HepG2 (cell line): ENCODE data around the gene NLE1. TPM values are rescaled to one million over a fixed set of nuclear protein-coding genes. Genes with fewer than 3 reads are reported as not detected.

Experiments
- ARNT ChIP-seq: fragments of 450-650 bp; IDR thresholded peaks from 2 replicates; pipeline ENCODE4 v1.6.1; 2017
- ATF7 ChIP-seq, 2 experiments: fragments of 450-650 bp in 1 of 2; sonication (generic) in 1 of 2; formaldehyde crosslinking in 1 of 2; IDR thresholded peaks; 2 replicates each; pipeline versions ENCODE4 v1.4.0 to v1.6.1; 2016 to 2020; ENCODE audit warnings: antibody characterized with exemption in 1 of 2, mild to moderate bottlenecking in 1 of 2, missing genetic modification reagents in 1 of 2
- BRD4 ChIP-seq: sonication (generic); formaldehyde crosslinking; IDR thresholded peaks from 2 replicates; pipeline ENCODE4 v1.4.0; 2020; ENCODE audit warnings: missing genetic modification reagents
- DPF2 ChIP-seq: sonication (generic); formaldehyde crosslinking; IDR thresholded peaks from 2 replicates; pipeline ENCODE4 v1.4.0; 2020; ENCODE audit warnings: mild to moderate bottlenecking, low read depth, missing genetic modification reagents, borderline replicate concordance
- FOXA3 ChIP-seq: IDR thresholded peaks from 2 replicates; pipeline ENCODE4 v1.6.1; 2016; ENCODE audit warnings: missing genetic modification reagents, missing compliant biosample characterization
- FOXC1 ChIP-seq: sonication (generic); formaldehyde crosslinking; IDR thresholded peaks from 2 replicates; pipeline ENCODE4 v1.8.0; 2022; ENCODE audit warnings: mild to moderate bottlenecking, missing genetic modification reagents, borderline replicate concordance
- GZF1 ChIP-seq: sonication (generic); formaldehyde crosslinking; IDR thresholded peaks from 2 replicates; pipeline ENCODE4 v1.5.1; 2020; ENCODE audit warnings: mild to moderate bottlenecking, missing genetic modification reagents
- KDM6A ChIP-seq: IDR thresholded peaks from 2 replicates; pipeline ENCODE4 v1.6.1; 2016; ENCODE audit warnings: low read depth
- NRL ChIP-seq: sonication (generic); formaldehyde crosslinking; IDR thresholded peaks from 2 replicates; pipeline ENCODE4 v1.5.0; 2020; ENCODE audit warnings: missing genetic modification reagents, mild to moderate bottlenecking, moderate library complexity, borderline replicate concordance
- POLR2G ChIP-seq: fragments of 200-400 bp; formaldehyde crosslinking; IDR thresholded peaks from 2 replicates; pipeline ENCODE4 v1.6.1; 2018; ENCODE audit warnings: mild to moderate bottlenecking, low read depth, low read length, moderate library complexity
- RAD51 ChIP-seq: fragments of 450-650 bp; IDR thresholded peaks from 2 replicates; pipeline ENCODE4 v1.6.1; 2016; ENCODE audit warnings: borderline replicate concordance
- RBAK ChIP-seq: sonication (generic); formaldehyde crosslinking; IDR thresholded peaks from 2 replicates; pipeline ENCODE4 v1.5.1; 2020; ENCODE audit warnings: mild to moderate bottlenecking, missing genetic modification reagents
- REST ChIP-seq, 2 experiments: IDR thresholded peaks; 2 replicates each; pipeline ENCODE4 v1.6.1; 2011 to 2012; ENCODE audit warnings: low read length in 2 of 2, borderline replicate concordance in 1 of 2, low read depth in 1 of 2, mild to moderate bottlenecking in 1 of 2, moderate library complexity in 1 of 2
- SRSF9 ChIP-seq: fragments of 200-400 bp; formaldehyde crosslinking; IDR thresholded peaks from 2 replicates; pipeline ENCODE4 v1.6.1; 2018; ENCODE audit warnings: borderline replicate concordance, mild to moderate bottlenecking, low read depth, low read length; ENCODE audit not compliant: insufficient read depth, poor library complexity, severe bottlenecking
- TFAP4 ChIP-seq: sonication (generic); IDR thresholded peaks from 2 replicates; pipeline ENCODE4 v1.6.1; 2016; ENCODE audit warnings: low read depth, borderline replicate concordance
- ZBTB46 ChIP-seq: sonication (generic); formaldehyde crosslinking; IDR thresholded peaks from 2 replicates; pipeline ENCODE4 v1.4.0; 2020; ENCODE audit warnings: mild to moderate bottlenecking, missing genetic modification reagents, borderline replicate concordance
- ZFYVE20 ChIP-seq: sonication (generic); formaldehyde crosslinking; IDR thresholded peaks from 2 replicates; pipeline ENCODE4 v1.8.0; 2023; ENCODE audit warnings: low read depth, mild to moderate bottlenecking, moderate library complexity, missing genetic modification reagents, borderline replicate concordance
- ZMYM3 ChIP-seq: sonication (generic); formaldehyde crosslinking; IDR thresholded peaks from 2 replicates; pipeline ENCODE4 v1.5.1; 2020; ENCODE audit warnings: mild to moderate bottlenecking, missing genetic modification reagents
- ZNF430 ChIP-seq: sonication (generic); formaldehyde crosslinking; IDR thresholded peaks from 2 replicates; pipeline ENCODE4 v1.9.0; 2021; ENCODE audit warnings: mild to moderate bottlenecking, missing genetic modification reagents
- ZSCAN31 ChIP-seq: sonication (generic); formaldehyde crosslinking; IDR thresholded peaks from 2 replicates; pipeline ENCODE4 v1.5.0; 2020; ENCODE audit warnings: low read depth, mild to moderate bottlenecking, missing genetic modification reagents
- polyA plus RNA-seq, 8 experiments: library from polyadenylated mRNA; depleted of rRNA in 3 of 8; stranded (reverse) in 7 of 8; unstranded in 1 of 8; fragments of >200 nt; fragmentation: Illumina TruSeq in 4 of 8; extraction: Trizol in 4 of 8; gene quantifications; 2 replicates each; pipeline versions ENCODE4 v1.2.1 to v1.2.3, GENCODE V29; 2011 to 2016; ENCODE audit warnings: low read depth in 4 of 8, missing spikeins in 1 of 8, mixed read lengths in 1 of 8; ENCODE audit not compliant: insufficient read depth in 1 of 8
- total RNA-seq, 5 experiments: library from RNA; depleted of rRNA; stranded (reverse); fragments of >200 nt; fragmentation: Illumina TruSeq; extraction: Trizol; gene quantifications; 2 replicates each; pipeline ENCODE4 v1.2.3, GENCODE V29; 2016; ENCODE audit warnings: low read depth in 1 of 5
- TF ChIP-seq, protein P1 (sequence below): sonication (generic); formaldehyde crosslinking; IDR thresholded peaks from 2 replicates; pipeline ENCODE4 v1.8.1; 2023; ENCODE audit warnings: missing genetic modification reagents, inconsistent platforms, borderline replicate concordance
- TF ChIP-seq, protein P2 (sequence below): sonication (generic); formaldehyde crosslinking; IDR thresholded peaks from 2 replicates; pipeline ENCODE4 v1.5.0; 2020; ENCODE audit warnings: missing genetic modification reagents

NLE1 gene
- total and polyA plus RNA-seq, 2 of the 13 experiments (the other 11 are each of a cell fraction or from before 2014, with no cell fraction given) = 20.3 to 34.5 TPM

GRCh38 chr17:35088356-35088880 is 53.7 kb downstream of the NLE1 start (continued):
- TF ChIP-seq ZMYM3 (CRISPR knock-in tag) (no peak), ZNF430 (CRISPR knock-in tag) (no peak; the same call in 1 of the 2 replicates), ZSCAN31 (CRISPR knock-in tag) (no peak), RBAK (CRISPR knock-in tag) (no peak), TFAP4 (no peak), ZFYVE20 (no peak), GZF1 (no peak), REST (IDR thresholded peaks at IDR 0.05; ENCODE audit: borderline replicate concordance in 1 of 2, low read depth in 1 of 2, low read length in 2 of 2) (no peak), ARNT (no peak), DPF2 (CRISPR knock-in tag) (no peak), SRSF9 (no peak), POLR2G (peak; percentile 35; the same call in 1 of the 2 replicates), FOXA3 (CRISPR knock-in tag) (0 out of 2 replicates have a peak, but pooled peaks have one; percentile 3), RAD51 (no peak), NRL (peak; percentile 34; the same call in 1 of the 2 replicates), KDM6A (no peak), BRD4 (peak; percentile 51; the same call in 1 of the 2 replicates), ZBTB46 (no peak), ATF7 (IDR thresholded peaks at IDR 0.05) (no peak), ATF7 (CRISPR knock-in tag; IDR thresholded peaks at IDR 0.05) (no peak), FOXC1 (CRISPR knock-in tag) (no peak)
- TF ChIP-seq, protein P1, sequence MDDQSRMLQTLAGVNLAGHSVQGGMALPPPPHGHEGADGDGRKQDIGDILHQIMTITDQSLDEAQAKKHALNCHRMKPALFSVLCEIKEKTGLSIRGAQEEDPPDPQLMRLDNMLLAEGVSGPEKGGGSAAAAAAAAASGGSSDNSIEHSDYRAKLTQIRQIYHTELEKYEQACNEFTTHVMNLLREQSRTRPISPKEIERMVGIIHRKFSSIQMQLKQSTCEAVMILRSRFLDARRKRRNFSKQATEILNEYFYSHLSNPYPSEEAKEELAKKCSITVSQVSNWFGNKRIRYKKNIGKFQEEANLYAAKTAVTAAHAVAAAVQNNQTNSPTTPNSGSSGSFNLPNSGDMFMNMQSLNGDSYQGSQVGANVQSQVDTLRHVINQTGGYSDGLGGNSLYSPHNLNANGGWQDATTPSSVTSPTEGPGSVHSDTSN (CRISPR knock-in tag) = no peak
- TF ChIP-seq, protein P2, sequence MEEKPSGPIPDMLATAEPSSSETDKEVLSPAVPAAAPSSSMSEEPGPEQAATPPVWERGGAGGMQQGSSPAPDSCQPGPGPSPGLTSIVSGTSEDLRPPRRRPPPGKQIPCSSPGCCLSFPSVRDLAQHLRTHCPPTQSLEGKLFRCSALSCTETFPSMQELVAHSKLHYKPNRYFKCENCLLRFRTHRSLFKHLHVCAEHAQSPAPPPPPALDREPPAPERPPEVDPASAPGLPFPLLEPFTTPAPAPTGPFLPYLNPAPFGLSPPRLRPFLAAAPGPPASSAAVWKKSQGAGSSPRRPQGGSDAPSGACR (CRISPR knock-in tag) = peak; percentile 83; the same call in 1 of the 2 replicates
